ENCODE data around the gene CRYGB. TPM values are rescaled to one million over a fixed set of nuclear protein-coding genes. Genes with fewer than 3 reads are reported as not detected.

Gene CRYGB, protein sequence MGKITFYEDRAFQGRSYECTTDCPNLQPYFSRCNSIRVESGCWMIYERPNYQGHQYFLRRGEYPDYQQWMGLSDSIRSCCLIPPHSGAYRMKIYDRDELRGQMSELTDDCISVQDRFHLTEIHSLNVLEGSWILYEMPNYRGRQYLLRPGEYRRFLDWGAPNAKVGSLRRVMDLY
- not detected in 2 replicates for total RNA-seq

DNA sequence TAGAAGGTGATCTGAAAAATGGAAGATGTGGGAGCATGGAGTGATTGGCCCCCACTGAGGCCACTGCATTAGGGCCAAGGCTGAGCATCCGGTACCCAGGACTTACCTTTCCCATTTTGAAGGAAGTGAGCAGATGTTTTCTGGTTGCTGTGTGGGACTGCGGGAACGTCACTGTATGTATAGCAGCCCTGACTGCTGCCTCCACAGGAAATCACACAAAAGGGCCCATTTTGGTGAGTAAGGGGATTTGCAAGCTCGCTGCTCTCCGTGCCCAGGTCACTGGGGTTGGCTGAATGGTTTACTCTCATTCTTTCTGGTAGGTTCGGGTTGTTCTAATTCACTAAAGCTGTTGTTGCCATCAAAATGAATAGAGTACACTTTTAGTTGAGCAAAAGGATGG, at the start of gene CRYGB:
Gene CRYGB (minus strand): TSS at position 153 of the 400 bp plus-strand sequence. CDS start 38 bp downstream, at position 115.

DNA sequence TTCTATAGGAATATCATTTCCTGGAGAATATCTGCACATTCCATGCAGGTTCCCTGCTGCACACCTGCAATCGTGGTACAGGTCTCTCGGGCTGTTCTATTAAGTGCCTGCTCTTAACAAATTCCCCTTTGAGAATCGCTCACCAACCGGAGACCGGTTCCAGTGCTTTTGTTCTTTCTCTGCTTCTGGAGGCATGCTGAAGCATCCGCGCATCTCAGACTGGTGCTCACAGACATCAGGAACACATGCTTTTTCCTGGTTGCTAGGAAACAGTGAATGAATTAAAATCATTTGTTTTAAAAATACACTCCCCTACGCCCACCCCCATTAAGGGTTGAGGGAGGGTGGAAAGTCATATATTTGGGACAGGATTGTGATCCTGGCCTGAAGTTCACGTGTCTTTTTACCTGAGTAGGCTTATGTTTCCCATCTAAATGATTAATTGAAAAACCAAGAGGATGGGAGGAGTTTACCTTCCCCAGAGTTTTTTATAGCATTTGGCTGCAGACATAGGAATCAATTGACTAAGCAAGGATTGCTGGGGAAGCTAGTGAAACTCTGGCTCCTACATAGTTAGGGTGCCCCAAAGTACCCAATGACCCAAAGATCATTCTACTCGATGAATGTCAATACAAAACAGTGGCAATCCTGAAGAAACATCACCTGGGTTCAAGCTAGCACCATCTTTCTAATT, 44.0 kb upstream of the CRYGB start, which contains the start of gene C2orf80:
Gene C2orf80 (minus strand): TSS at position 221 of the 694 bp plus-strand sequence. CDS start 3,044 bp downstream, outside the sequence.

DNA sequence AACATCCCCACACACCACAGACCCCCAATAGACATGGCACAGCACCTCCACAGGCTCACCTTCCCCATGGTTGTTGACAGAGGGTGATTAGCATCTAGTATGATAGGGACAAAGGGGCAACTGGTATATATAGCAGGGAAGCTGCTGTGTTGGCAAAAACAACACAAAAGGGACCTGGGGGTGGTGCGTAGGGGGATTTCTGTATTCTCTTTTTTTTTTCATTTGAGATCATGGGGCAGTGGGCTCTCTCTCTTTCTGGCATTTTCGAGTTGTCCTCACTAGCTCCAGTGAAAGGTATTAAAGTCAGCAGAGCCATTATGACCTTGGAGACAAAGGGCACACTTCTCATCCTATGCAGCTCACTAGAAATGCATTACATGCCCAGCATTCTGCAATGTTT, 17.5 kb upstream of the CRYGB start, which contains the start of gene CRYGA:
Gene CRYGA (minus strand): TSS at position 101 of the 400 bp plus-strand sequence. CDS start 33 bp downstream, at position 68.

DNA sequence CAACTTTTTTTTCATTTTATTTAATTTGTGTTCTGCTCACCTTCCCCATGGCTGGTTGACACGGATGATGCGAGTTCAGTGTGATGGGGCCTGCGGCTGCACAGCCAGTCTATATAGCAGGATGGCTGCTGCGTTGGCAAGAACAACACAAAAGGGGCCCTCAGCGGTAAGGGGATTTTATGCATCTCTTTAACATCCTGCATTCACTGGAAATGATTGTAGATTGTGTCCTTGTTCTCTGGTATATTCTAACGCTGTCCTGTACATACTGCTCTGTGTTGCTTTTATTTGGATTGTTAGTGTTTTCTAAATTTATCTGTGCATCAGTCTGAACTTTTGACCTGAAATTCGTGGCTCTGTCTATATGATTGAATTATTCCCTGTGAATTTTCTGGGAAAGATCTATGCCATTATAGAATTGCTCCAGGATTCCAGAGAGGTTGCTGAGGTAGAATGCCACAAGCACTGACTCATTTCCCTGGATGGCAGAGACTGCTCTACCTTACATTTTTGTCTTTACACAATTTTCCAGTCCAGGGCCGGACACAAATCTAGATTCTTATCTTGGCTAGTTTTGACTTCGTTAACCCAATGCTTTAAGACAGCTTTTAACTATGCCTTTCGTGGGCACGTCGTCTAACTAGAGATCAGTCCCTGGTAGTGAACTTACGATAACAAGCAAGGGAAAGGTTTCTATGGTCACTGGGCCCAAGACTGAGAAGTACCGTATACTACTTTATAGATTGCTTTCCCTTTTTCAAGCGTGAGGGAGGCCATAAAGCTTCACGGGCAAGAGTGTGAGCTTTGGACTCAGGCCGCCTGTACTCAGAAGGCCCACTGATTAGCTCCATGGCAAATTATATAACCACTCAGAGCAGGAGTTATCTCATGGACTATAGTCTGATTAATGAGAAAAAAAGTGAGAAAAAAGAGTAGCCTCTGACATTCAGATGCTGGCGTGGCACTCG, 15.9 kb downstream of the CRYGB start, which contains the start of gene CRYGC:
Gene CRYGC (minus strand): TSS at position 85 of the 968 bp plus-strand sequence. CDS start 36 bp downstream, at position 49.

DNA sequence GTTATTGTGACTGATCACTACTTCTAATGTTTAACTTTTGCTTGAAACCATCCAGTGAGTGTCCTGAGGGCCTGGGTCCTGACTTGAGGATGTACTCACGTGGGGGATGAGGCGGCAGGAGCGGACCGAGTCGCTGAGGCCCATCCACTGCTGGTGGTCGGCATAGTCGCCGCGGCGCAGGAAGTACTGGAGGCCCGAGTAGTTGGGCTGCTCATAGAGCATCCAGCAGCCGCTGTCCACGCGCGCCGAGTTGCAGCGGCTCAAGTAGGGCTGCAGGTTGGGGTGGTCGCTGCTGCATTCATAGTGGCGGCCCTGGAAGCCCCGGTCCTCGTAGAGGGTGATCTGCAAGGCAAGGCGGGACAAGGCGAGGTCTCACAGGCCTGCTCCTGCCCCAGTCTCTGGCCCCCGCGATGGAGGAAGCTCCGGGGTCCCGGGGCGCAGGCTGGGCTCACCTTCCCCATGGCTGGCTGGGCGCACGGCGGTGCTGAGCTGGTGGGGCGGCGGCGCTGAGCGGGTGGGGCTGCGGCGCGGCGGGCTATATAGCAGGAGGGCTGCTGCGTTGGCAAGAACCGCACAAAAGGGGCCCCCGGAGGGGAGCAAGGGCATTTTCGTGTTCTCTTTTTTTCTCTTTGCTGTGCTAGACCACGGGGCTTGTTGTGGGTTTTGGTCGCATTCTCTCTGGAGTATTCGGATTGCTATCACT, 21.8 kb downstream of the CRYGB start, which contains the start of gene CRYGD:
Gene CRYGD (minus strand): TSS at position 512 of the 703 bp plus-strand sequence. CDS start 51 bp downstream, at position 461.

Other genes starting within 250 kb of the CRYGB start
- 10.3 and 13.7 TPM in 2 replicates for gene PLEKHM3, start 120.6 kb downstream of the CRYGB start, total RNA-seq
- not detected in 2 replicates for gene CRYGD, start 21.6 kb downstream of the CRYGB start, total RNA-seq
- gene CRYGC, start 16.3 kb downstream of the CRYGB start, total RNA-seq = not detected in 2 replicates
- gene CRYGA, start 17.4 kb upstream of the CRYGB start, total RNA-seq = not detected in 2 replicates
- gene C2orf80, start 43.9 kb upstream of the CRYGB start, total RNA-seq = not detected in 2 replicates
- 127 and 133 TPM in 2 replicates for gene IDH1, start 108.9 kb upstream of the CRYGB start, total RNA-seq
- 29.8 and 38.5 TPM in 2 replicates for gene PIKFYVE, start 120.1 kb upstream of the CRYGB start, total RNA-seq